22Rv1 (cell line): ENCODE data around the gene SLC34A3.

Experiments used
- ZFX ChIP-seq: fragments of 450-650 bp; IDR thresholded peaks from 2 replicates; pipeline ENCODE4 v1.6.1; 2017; ENCODE audit warnings: antibody characterized with exemption, borderline replicate concordance
- TF ChIP-seq, protein P1 (sequence below): fragments of 450-650 bp; IDR thresholded peaks from 2 replicates; pipeline ENCODE4 v1.5.1; 2017; ENCODE audit warnings: mild to moderate bottlenecking

DNA sequence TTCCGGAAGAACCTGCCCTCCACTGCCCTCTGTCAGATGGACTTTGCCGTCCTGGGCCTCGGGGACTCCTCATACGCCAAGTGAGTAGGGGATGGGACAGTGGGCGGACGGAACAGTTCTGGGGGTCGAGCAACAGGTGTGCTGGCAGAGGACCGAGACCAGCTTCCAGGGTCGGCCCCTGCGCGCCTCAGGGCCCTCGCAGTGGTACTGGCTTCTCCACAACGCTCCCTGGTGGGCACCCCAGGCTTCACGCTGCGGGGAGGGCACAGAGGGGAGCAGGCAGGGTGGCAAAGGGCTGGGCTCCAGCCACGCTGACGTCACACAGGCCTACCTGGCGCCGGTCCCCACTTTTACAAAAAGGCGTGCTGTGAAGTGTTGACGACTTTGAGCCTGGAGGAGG is 18.2 kb upstream of the SLC34A3 start:
- TF ChIP-seq, protein P1, sequence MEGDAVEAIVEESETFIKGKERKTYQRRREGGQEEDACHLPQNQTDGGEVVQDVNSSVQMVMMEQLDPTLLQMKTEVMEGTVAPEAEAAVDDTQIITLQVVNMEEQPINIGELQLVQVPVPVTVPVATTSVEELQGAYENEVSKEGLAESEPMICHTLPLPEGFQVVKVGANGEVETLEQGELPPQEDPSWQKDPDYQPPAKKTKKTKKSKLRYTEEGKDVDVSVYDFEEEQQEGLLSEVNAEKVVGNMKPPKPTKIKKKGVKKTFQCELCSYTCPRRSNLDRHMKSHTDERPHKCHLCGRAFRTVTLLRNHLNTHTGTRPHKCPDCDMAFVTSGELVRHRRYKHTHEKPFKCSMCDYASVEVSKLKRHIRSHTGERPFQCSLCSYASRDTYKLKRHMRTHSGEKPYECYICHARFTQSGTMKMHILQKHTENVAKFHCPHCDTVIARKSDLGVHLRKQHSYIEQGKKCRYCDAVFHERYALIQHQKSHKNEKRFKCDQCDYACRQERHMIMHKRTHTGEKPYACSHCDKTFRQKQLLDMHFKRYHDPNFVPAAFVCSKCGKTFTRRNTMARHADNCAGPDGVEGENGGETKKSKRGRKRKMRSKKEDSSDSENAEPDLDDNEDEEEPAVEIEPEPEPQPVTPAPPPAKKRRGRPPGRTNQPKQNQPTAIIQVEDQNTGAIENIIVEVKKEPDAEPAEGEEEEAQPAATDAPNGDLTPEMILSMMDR = no peak
- TF ChIP-seq ZFX = no peak
